Measurements from ENCODE around the gene SALL3. TPM values are rescaled to one million over a fixed set of nuclear protein-coding genes. Genes with fewer than 3 reads are reported as not detected.

SALL3 gene
- total and polyA plus RNA-seq, 9 donors: 0.13 to 0.15 TPM; not detected in 7

- 95 to 97% (median 97%) methylated on average over 38 to 44 of the region's 44 CpGs for WGBS, 3 donors
- no peaks in the 10 kb centered on the region for H3K9me3 ChIP-seq
- H3K27me3 ChIP-seq: no peaks in the 10 kb centered on the region
- no peak for DNase-seq
- no peak for TF ChIP-seq EP300 (IDR thresholded peaks at IDR 0.05)
- no peak for TF ChIP-seq CTCF (IDR thresholded peaks at IDR 0.05)
- TF ChIP-seq POLR2A (IDR thresholded peaks at IDR 0.05): no peak
- H3K4me3 ChIP-seq: no peak overlapping the region
- H3K4me1 ChIP-seq (ENCODE audit: insufficient read depth): peaks cover 2% of the 10 kb centered on the region
- no peak overlapping the region for H3K27ac ChIP-seq
- intact Hi-C loops (cut with DNase I): no loop called here
- no peaks in the 10 kb centered on the region for H3K36me3 ChIP-seq
Observed at GRCh38 chr18:78994977-78995582, 15.5 kb downstream of the SALL3 start.

GRCh38 chr18:78995740-78996395 is 16.2 kb downstream of the SALL3 start:
- H3K4me3 ChIP-seq: no peak overlapping the region
- H3K9me3 ChIP-seq: no peaks in the 10 kb centered on the region
- H3K4me1 ChIP-seq (ENCODE audit: insufficient read depth): peaks cover 2% of the 10 kb centered on the region
- no peaks in the 10 kb centered on the region for H3K36me3 ChIP-seq
- WGBS, 3 donors: 85 to 86% (median 86%) methylated on average over 22 of the region's 22 CpGs
- no peak for TF ChIP-seq EP300 (IDR thresholded peaks at IDR 0.05)
- TF ChIP-seq POLR2A (IDR thresholded peaks at IDR 0.05): no peak
- TF ChIP-seq CTCF (IDR thresholded peaks at IDR 0.05): no peak
- H3K27ac ChIP-seq: no peak overlapping the region
- intact Hi-C loops (cut with DNase I): no loop called here
- no peaks in the 10 kb centered on the region for H3K27me3 ChIP-seq
- no peak for DNase-seq

- 93 to 95% (median 95%) methylated on average over 44 of the region's 44 CpGs for WGBS, 3 donors
- intact Hi-C loops (cut with DNase I): no loop called here
- H3K4me3 ChIP-seq: no peak overlapping the region
- H3K9me3 ChIP-seq: no peaks in the 10 kb centered on the region
- no peaks in the 10 kb centered on the region for H3K27me3 ChIP-seq
- no peaks in the 10 kb centered on the region for H3K36me3 ChIP-seq
- TF ChIP-seq POLR2A (IDR thresholded peaks at IDR 0.05): no peak
- TF ChIP-seq EP300 (IDR thresholded peaks at IDR 0.05): no peak
- TF ChIP-seq CTCF (IDR thresholded peaks at IDR 0.05): no peak
- no peak overlapping the region for H3K27ac ChIP-seq
- DNase-seq: peak in 1 of 5 donors; percentile 26
- H3K4me1 ChIP-seq (ENCODE audit: insufficient read depth): peaks cover 2% of the 10 kb centered on the region
Observed at GRCh38 chr18:78996741-78997490, 17.3 kb downstream of the SALL3 start.

GRCh38 chr18:78998371-78999071 is 18.9 kb downstream of the SALL3 start:
- H3K9me3 ChIP-seq: no peaks in the 10 kb centered on the region
- WGBS, 3 donors: 73 to 79% (median 74%) methylated on average over 18 of the region's 18 CpGs
- no peaks in the 10 kb centered on the region for H3K36me3 ChIP-seq
- no peaks in the 10 kb centered on the region for H3K27me3 ChIP-seq
- H3K4me1 ChIP-seq (ENCODE audit: insufficient read depth): peaks cover 2% of the 10 kb centered on the region
- DNase-seq: no peak
- H3K4me3 ChIP-seq: no peak overlapping the region
- H3K27ac ChIP-seq: no peak overlapping the region
- no peak for TF ChIP-seq EP300 (IDR thresholded peaks at IDR 0.05)
- TF ChIP-seq CTCF (IDR thresholded peaks at IDR 0.05): no peak
- no peak for TF ChIP-seq POLR2A (IDR thresholded peaks at IDR 0.05)
- intact Hi-C loops (cut with DNase I): no loop called here

All from ovary (tissue), 9 donors.